Measurements from ENCODE around the gene APBB1.

Gene APBB1

GRCh38 chr11:6351782-6352382 lies 67.0 kb downstream of the APBB1 start:
- no peak for DNase-seq (ENCODE audit: low read depth)

- DNase-seq (ENCODE audit: low read depth), result no peak
Measured at GRCh38 chr11:6350486-6350885, 68.4 kb downstream of the APBB1 start.

- no peak for DNase-seq (ENCODE audit: low read depth)
Measured at GRCh38 chr11:6350043-6350442, 68.9 kb downstream of the APBB1 start.

- no peak for DNase-seq (ENCODE audit: low read depth)
Measured at GRCh38 chr11:6345366-6345765, 73.5 kb downstream of the APBB1 start.

Data from stimulated activated CD8-positive, alpha-beta memory T cell treated with anti-CD3 and anti-CD28 coated beads, Interleukin-12 subunit alpha, Interleukin-12 subunit beta, amount 100 ng/mL, for 1 hour (primary cell).